GM12878 (cell line): ENCODE data around the gene STK4. TPM values are rescaled to one million over a fixed set of nuclear protein-coding genes. Genes with fewer than 3 reads are reported as not detected.

Experiments used
- EGR1 ChIP-seq, 2 experiments: IDR thresholded peaks; 1 replicate in 1 of 2; 2 replicates in 1 of 2; pipeline ENCODE4 v1.6.1; 2011 to 2012; ENCODE audit warnings: low read depth in 2 of 2, low read length in 2 of 2, borderline replicate concordance in 1 of 2, mild to moderate bottlenecking in 1 of 2, moderate library complexity in 1 of 2
- polyA plus RNA-seq, 11 experiments: library from polyadenylated mRNA; depleted of rRNA in 4 of 11; unstranded in 6 of 11; stranded (reverse) in 5 of 11; fragments of >200 nt; fragmentation: Nextera tagmentation in 4 of 11; fragmentation: Illumina TruSeq in 1 of 11; extraction: Ambion mirVana in 4 of 11; extraction: Trizol in 1 of 11; gene quantifications; 1 replicate in 1 of 11; 2 replicates in 10 of 11; pipeline versions ENCODE4 v1.2.1 to v1.2.3, GENCODE V29; 2011 to 2016; ENCODE audit warnings: inconsistent platforms in 2 of 11, missing spikeins in 2 of 11, low read depth in 1 of 11
- total RNA-seq, 4 experiments: library from RNA; depleted of rRNA in 3 of 4; stranded (reverse); fragments of >200 nt in 3 of 4; fragmentation: Illumina TruSeq in 1 of 4; extraction: Trizol in 1 of 4; gene quantifications; 2 replicates each; pipeline versions ENCODE4 v1.2.1 to v1.2.3, GENCODE V29; 2013 to 2021
- TF ChIP-seq, protein P1 (sequence below), 3 experiments: IDR thresholded peaks in 2 of 3; conservative IDR thresholded peaks in 1 of 3; 2 replicates each; pipeline ENCODE4 v1.5.1; 2011; ENCODE audit warnings: low read depth in 3 of 3, low read length in 3 of 3, mild to moderate bottlenecking in 3 of 3, control low read depth in 2 of 3, moderate library complexity in 2 of 3, inconsistent platforms in 1 of 3, mixed read lengths in 1 of 3; ENCODE audit not compliant: control insufficient read depth in 2 of 3, insufficient read depth in 1 of 3; ENCODE audit errors: extremely low read depth in 1 of 3
- TF ChIP-seq, protein P2 (sequence below): IDR thresholded peaks from 2 replicates; pipeline ENCODE4 v1.6.1; 2012; ENCODE audit warnings: improper control_type of control experiment, low read depth, low read length; ENCODE audit not compliant: insufficient replicate concordance

STK4 gene
- total and polyA plus RNA-seq, 10 of the 15 experiments (the other 5 are each of a cell fraction or from before 2014, with no cell fraction given) = 24.0 to 135 (median 89.7) TPM

DNA sequence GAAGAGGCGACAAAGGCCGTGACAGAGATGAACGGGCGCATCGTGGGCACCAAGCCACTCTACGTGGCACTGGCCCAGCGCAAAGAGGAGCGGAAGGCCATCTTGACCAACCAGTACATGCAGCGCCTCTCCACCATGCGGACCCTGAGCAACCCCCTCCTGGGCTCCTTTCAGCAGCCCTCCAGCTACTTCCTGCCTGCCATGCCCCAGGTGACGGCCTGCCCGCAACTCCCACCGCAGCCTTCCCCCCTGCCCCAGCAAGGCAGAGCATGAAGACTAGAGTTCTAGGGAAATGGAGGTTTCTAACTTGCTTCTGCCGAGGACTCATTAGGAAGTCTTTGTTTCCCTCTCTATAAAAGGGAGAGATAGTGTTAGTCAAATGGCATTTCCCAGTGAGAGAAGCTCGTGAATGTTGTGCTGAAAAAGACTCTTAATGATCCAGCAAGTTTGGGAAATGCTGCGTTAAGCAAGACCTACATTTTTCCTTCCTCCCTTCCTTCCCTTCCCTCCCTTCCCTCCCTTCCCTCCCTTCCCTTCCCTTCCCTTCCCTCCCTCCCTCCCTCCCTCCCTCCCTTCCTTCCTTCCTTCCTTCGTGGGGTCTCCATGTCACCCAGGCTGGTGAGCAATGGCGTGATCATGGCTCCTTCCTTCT lies 35.7 kb upstream of the STK4 start (continued):
- TF ChIP-seq EGR1 (IDR thresholded peaks at IDR 0.05; ENCODE audit: borderline replicate concordance in 1 of 2, low read depth in 2 of 2, low read length in 2 of 2) = no peak
- TF ChIP-seq, protein P1, sequence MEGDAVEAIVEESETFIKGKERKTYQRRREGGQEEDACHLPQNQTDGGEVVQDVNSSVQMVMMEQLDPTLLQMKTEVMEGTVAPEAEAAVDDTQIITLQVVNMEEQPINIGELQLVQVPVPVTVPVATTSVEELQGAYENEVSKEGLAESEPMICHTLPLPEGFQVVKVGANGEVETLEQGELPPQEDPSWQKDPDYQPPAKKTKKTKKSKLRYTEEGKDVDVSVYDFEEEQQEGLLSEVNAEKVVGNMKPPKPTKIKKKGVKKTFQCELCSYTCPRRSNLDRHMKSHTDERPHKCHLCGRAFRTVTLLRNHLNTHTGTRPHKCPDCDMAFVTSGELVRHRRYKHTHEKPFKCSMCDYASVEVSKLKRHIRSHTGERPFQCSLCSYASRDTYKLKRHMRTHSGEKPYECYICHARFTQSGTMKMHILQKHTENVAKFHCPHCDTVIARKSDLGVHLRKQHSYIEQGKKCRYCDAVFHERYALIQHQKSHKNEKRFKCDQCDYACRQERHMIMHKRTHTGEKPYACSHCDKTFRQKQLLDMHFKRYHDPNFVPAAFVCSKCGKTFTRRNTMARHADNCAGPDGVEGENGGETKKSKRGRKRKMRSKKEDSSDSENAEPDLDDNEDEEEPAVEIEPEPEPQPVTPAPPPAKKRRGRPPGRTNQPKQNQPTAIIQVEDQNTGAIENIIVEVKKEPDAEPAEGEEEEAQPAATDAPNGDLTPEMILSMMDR (IDR thresholded peaks at IDR 0.05 in 2 of 3, conservative IDR thresholded peaks at IDR 0.05 in 1 of 3; ENCODE audit: control insufficient read depth in 2 of 3, extremely low read depth in 1 of 3, insufficient read depth in 1 of 3, low read depth in 3 of 3, low read length in 3 of 3) = no peak
- TF ChIP-seq, protein P2, sequence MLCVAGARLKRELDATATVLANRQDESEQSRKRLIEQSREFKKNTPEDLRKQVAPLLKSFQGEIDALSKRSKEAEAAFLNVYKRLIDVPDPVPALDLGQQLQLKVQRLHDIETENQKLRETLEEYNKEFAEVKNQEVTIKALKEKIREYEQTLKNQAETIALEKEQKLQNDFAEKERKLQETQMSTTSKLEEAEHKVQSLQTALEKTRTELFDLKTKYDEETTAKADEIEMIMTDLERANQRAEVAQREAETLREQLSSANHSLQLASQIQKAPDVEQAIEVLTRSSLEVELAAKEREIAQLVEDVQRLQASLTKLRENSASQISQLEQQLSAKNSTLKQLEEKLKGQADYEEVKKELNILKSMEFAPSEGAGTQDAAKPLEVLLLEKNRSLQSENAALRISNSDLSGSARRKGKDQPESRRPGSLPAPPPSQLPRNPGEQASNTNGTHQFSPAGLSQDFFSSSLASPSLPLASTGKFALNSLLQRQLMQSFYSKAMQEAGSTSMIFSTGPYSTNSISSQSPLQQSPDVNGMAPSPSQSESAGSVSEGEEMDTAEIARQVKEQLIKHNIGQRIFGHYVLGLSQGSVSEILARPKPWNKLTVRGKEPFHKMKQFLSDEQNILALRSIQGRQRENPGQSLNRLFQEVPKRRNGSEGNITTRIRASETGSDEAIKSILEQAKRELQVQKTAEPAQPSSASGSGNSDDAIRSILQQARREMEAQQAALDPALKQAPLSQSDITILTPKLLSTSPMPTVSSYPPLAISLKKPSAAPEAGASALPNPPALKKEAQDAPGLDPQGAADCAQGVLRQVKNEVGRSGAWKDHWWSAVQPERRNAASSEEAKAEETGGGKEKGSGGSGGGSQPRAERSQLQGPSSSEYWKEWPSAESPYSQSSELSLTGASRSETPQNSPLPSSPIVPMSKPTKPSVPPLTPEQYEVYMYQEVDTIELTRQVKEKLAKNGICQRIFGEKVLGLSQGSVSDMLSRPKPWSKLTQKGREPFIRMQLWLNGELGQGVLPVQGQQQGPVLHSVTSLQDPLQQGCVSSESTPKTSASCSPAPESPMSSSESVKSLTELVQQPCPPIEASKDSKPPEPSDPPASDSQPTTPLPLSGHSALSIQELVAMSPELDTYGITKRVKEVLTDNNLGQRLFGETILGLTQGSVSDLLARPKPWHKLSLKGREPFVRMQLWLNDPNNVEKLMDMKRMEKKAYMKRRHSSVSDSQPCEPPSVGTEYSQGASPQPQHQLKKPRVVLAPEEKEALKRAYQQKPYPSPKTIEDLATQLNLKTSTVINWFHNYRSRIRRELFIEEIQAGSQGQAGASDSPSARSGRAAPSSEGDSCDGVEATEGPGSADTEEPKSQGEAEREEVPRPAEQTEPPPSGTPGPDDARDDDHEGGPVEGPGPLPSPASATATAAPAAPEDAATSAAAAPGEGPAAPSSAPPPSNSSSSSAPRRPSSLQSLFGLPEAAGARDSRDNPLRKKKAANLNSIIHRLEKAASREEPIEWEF = no peak
